H54 (cell line): ENCODE data around the gene ACOT2.
"Not testable (repeated sequence)": the region's sequence is repeated elsewhere in the genome, so short reads cannot be mapped to it uniquely, and the experiment has no call there.

Source experiments
- DNase-seq: peaks from one replicate; pipeline ENCODE4 v3.0.0; 2011; ENCODE audit warnings: low spot score, mixed read lengths; ENCODE audit not compliant: insufficient read length
- FAIRE-seq: peaks from 3 replicates; lab custom pipeline; 2011; peaks lifted over from hg19 to GRCh38; lab: Jason Lieb, UNC
- POLR2A ChIP-seq: IDR thresholded peaks from 2 replicates; pipeline ENCODE4 v1.6.1; 2011; ENCODE audit warnings: low read depth, mild to moderate bottlenecking, low read length

The ACOT2 gene

DNA sequence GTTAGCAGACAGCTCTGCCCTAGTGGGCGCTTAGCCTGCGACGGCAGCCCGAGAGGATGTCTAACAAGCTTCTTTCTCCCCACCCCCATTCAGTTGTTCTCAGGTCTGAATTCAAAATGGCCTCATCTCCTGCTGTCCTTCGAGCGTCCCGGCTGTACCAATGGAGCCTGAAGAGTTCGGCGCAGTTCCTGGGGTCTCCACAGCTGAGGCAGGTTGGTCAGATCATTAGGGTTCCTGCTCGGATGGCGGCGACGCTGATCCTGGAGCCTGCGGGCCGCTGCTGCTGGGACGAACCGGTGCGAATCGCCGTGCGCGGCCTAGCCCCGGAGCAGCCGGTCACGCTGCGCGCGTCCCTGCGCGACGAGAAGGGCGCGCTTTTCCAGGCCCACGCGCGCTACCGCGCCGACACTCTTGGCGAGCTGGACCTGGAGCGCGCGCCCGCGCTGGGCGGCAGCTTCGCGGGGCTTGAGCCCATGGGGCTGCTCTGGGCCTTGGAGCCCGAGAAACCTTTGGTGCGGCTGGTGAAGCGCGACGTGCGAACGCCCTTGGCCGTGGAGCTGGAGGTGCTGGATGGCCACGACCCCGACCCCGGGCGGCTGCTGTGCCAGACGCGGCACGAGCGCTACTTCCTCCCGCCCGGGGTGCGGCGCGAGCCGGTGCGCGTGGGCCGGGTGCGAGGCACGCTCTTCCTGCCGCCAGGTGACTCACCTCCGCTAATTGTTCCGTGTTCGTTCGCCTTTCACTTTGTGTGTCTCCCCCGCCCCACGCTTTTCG is at the start of gene ACOT2:
TSS of gene ACOT2 (plus strand) at position 29 of the 774 bp plus-strand sequence. CDS start at position 57, 28 bp downstream.
- FAIRE-seq, result not testable (repeated sequence)
- DNase-seq, result peak; percentile 71

DNA sequence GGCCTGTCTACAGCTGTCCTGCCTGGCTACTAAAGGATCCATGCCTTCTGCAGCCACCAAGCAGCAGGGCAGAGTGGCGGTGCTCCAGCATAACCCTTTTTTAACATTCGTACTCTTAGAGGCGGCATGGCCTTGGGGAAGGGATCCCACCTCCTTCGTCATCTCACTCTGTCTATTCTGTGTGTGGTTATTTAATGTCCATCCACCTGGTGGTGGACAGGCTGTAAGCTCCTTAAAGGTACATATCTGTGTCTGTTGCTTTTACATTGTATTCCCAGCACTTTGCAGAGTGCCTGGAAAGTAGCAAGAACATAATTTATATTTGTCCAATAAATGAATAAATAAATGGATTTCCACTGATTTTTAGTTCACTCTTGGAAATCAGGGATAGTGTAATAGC is 47.8 kb upstream of the ACOT2 start:
- no peak for DNase-seq
- FAIRE-seq, result no peak
- no peak for TF ChIP-seq POLR2A

GRCh38 chr14:73524493-73524892 is 44.5 kb upstream of the ACOT2 start:
- TF ChIP-seq POLR2A, result no peak

GRCh38 chr14:73526036-73526984 is 42.7 kb upstream of the ACOT2 start:
- DNase-seq (no peak), FAIRE-seq (no peak)
- TF ChIP-seq POLR2A, result no peak

More at GRCh38 chr14:73524493-73524892, 44.5 kb upstream of the ACOT2 start:
- no peak for DNase-seq
- no peak for FAIRE-seq

GRCh38 chr14:73529356-73529755 is 39.7 kb upstream of the ACOT2 start:
- FAIRE-seq, DNase-seq: not testable (repeated sequence)

DNA sequence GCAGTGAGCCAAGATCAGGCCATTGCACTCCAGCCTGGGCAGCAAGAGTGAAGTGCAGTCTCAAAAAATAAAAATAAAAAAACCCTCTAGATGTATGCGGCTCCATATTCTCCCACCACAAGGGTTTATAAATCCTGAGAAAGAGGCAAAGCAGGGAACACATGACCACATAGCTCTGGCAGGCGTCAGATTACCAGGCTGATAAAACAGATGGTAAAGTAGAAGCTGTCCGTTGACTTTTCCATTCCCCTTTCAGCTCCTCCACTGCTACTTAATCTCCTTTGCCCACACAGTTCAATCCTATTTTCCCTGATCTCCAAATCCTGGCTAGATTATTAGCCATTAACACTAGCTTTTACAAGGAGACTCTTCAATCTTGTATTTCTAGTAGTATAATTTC is 37.0 kb upstream of the ACOT2 start:
- DNase-seq, FAIRE-seq: not testable (repeated sequence)

DNA sequence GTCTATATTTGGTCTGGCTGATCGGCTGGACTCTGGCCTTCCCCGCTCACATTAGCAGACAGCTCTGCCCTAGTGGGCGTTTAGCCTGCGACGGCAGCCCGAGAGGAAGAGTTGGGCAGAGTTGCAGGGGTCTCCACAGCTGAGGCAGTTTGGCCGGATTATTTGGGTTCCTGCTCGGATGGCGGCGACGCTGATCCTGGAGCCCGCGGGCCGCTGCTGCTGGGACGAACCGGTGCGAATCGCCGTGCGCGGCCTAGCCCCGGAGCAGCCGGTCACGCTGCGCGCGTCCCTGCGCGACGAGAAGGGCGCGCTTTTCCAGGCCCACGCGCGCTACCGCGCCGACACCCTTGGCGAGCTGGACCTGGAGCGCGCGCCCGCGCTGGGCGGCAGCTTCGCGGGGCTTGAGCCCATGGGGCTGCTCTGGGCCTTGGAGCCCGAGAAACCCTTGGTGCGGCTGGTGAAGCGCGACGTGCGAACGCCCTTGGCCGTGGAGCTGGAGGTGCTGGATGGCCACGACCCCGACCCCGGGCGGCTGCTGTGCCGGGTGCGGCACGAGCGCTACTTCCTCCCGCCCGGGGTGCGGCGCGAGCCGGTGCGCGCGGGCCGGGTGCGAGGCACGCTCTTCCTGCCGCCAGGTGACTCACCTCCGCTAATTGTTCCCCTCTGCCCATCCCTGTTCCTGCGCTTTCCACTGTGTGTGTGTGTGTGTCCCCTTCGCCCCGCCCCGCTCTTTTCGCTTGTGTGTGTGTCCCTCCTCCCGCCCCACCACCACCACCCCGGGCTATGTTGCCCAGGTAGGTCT is 31.6 kb upstream of the ACOT2 start:
- FAIRE-seq, DNase-seq: not testable (repeated sequence)

DNA sequence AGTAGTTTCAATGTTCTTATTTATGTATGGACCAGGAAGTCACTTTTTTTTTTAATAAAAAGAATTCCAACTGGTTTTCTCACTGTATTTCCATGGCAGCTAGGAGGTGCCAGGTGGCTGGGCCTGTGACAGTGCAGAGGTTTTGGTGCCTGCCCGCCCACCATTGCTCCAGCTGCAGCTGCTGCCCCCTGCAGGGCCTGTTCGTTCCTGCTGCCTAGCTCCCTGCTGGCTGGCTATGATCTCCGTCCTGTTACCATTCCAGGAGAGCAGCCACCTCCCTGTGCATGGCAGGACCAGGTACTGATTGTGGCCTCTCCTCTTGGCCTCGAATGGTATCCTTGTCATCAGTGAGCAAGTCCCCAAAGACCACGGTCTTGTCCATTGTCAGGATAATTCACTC is 30.0 kb upstream of the ACOT2 start:
- DNase-seq (peak; percentile 63), FAIRE-seq (peak; percentile 87)

- not testable (repeated sequence) for DNase-seq, FAIRE-seq
These were observed 26.1 kb upstream of the ACOT2 start for GRCh38 chr14:73542961-73543360.

- peak; percentile 91 for FAIRE-seq
- not testable (repeated sequence) for DNase-seq
These were observed 23.7 kb upstream of the ACOT2 start for GRCh38 chr14:73545353-73545752.

DNA sequence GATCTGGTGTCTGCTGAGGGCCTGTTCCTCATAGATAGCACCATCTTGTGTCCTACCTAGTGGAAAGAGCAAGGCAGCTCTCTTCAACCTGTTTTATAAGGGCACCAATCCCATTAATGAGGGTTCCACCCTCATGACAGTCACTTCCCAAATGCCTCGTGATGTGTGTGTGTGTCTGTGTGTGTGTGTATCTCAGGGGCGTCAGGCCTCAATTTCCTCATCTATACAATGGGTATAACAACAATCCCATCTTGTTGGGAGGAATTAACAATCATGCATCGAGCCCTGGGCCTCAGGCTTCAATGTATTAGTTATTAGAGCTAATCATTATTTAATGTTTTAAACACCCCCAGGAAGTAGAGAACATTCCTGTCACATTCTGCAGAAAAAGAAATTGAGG is 19.9 kb upstream of the ACOT2 start:
- FAIRE-seq, DNase-seq: not testable (repeated sequence)

- DNase-seq, FAIRE-seq: not testable (repeated sequence)
These were observed 19.0 kb upstream of the ACOT2 start for GRCh38 chr14:73549889-73550524.

- no peak for FAIRE-seq
- TF ChIP-seq POLR2A, result no peak
- no peak for DNase-seq
These were observed 15.2 kb upstream of the ACOT2 start for GRCh38 chr14:73553845-73554244.

DNA sequence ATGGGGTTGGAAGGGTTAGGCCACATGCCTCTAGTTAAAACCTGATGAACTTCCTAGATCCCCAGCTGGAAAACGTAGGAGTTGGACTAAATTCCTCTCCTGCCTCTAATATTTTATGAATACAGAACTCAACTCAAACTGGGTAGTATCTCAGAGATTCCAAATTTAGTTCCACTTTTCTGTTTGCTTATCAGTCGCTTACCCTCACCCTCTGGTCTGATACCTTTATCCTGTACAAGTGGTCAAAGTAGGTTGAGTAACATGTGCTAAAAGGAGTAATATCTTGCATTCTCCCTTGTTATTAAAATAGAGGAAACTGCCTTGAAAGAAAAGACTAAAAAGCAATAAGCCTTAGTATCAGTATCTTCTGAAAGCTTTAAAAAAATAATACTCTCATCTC is 11.8 kb upstream of the ACOT2 start:
- DNase-seq, FAIRE-seq: not testable (repeated sequence)

GRCh38 chr14:73558238-73558637 is 10.8 kb upstream of the ACOT2 start:
- FAIRE-seq, DNase-seq: not testable (repeated sequence)

GRCh38 chr14:73562256-73562655 is 6.8 kb upstream of the ACOT2 start:
- FAIRE-seq, DNase-seq: not testable (repeated sequence)

GRCh38 chr14:73562696-73563095 is 6.3 kb upstream of the ACOT2 start:
- not testable (repeated sequence) for FAIRE-seq, DNase-seq

- not testable (repeated sequence) for FAIRE-seq, DNase-seq
These were observed 2.6 kb upstream of the ACOT2 start for GRCh38 chr14:73566431-73566830.

- DNase-seq, FAIRE-seq: not testable (repeated sequence)
These were observed 2.1 kb upstream of the ACOT2 start for GRCh38 chr14:73566935-73567334.
